PC-3 (cell line): ENCODE measurements around the gene ABCB8. TPM values are rescaled to one million over a fixed set of nuclear protein-coding genes. Genes with fewer than 3 reads are reported as not detected.

Experiments used
- ATAC-seq: fragments of 200-7000 bp; cut with Tn5 transposase; 2 replicates; pipeline ENCODE4 v1.9.1; 2020; ENCODE audit warnings: mild to moderate bottlenecking, moderate library complexity
- BruUV-seq: library from RNA; stranded (reverse); fragments of 400-500 nt; replicated peaks from 2 replicates; lab custom pipeline; 2021; lab: Mats Ljungman, UMichigan
- CTCF ChIA-PET: fragments of 300-600 bp; sonication (Branson Sonifier 250); formaldehyde crosslinking; loops from one replicate; lab custom pipeline; 2022; ENCODE audit warnings: antibody characterized with exemption; lab: Charles Lee
- POLR2A ChIA-PET: fragments of 300-600 bp; sonication (Branson Sonifier 250); formaldehyde crosslinking; loops from one replicate; lab custom pipeline; 2022; ENCODE audit warnings: antibody characterized with exemption; ENCODE audit not compliant: unreplicated experiment; lab: Charles Lee
- DNase-seq: peaks from one replicate; pipeline ENCODE4 v3.0.0-alpha.2; 2015
- H2AFZ ChIP-seq: fragments of 300-600 bp; sonication (generic); 2 replicates; pipeline ENCODE4 v1.6.0; 2016; ENCODE audit warnings: antibody characterized with exemption, low read length
- H3F3A ChIP-seq: fragments of 300-600 bp; sonication (generic); one replicate; pipeline ENCODE4 v1.6.0; 2017; ENCODE audit warnings: antibody characterized with exemption, low read length, control low read depth, mild to moderate bottlenecking; ENCODE audit not compliant: unreplicated experiment
- H3K27ac ChIP-seq: fragments of 300-600 bp; sonication (generic); 2 replicates; pipeline ENCODE4 v1.5.1; 2016; ENCODE audit warnings: mild to moderate bottlenecking, low read length
- H3K27me3 ChIP-seq: fragments of 300-600 bp; sonication (generic); 2 replicates; pipeline ENCODE4 v1.6.1; 2016; ENCODE audit warnings: low read length, mixed read lengths
- H3K36me3 ChIP-seq: fragments of 300-600 bp; sonication (generic); 2 replicates; pipeline ENCODE4 v1.6.1; 2016; ENCODE audit warnings: low read depth, mixed run types, low read length, mixed read lengths
- H3K4me1 ChIP-seq: fragments of 300-600 bp; sonication (generic); 2 replicates; pipeline ENCODE4 v1.5.1; 2016; ENCODE audit warnings: low read length; ENCODE audit not compliant: insufficient read depth
- H3K4me2 ChIP-seq: fragments of 300-600 bp; sonication (generic); 2 replicates; pipeline ENCODE4 v1.6.0; 2016; ENCODE audit warnings: low read length
- H3K4me3 ChIP-seq: fragments of 300-600 bp; sonication (generic); 2 replicates; pipeline ENCODE4 v1.5.1; 2016; ENCODE audit warnings: mild to moderate bottlenecking, low read length, mixed read lengths
- H3K79me2 ChIP-seq: fragments of 300-600 bp; sonication (generic); 2 replicates; pipeline ENCODE4 v1.6.1; 2017; ENCODE audit warnings: low read length, mixed read lengths
- H3K9ac ChIP-seq: fragments of 300-600 bp; sonication (generic); 2 replicates; pipeline ENCODE4 v1.6.0; 2016; ENCODE audit warnings: mild to moderate bottlenecking, low read length
- H3K9me2 ChIP-seq: fragments of 300-600 bp; sonication (generic); replicated peaks from 2 replicates; pipeline ENCODE4 v1.6.1; 2016; ENCODE audit warnings: mixed run types, low read length, mixed read lengths
- H3K9me3 ChIP-seq: fragments of 300-600 bp; sonication (generic); 2 replicates; pipeline ENCODE4 v1.6.1; 2016; ENCODE audit warnings: low read length, mixed read lengths
- H4K20me1 ChIP-seq: fragments of 300-600 bp; sonication (generic); 2 replicates; pipeline ENCODE4 v1.6.1; 2016; ENCODE audit warnings: low read length, mixed read lengths
- CTCF ChIP-seq: fragments of 300-600 bp; sonication (generic); conservative IDR thresholded peaks from 2 replicates; pipeline ENCODE4 v1.5.1; 2017; ENCODE audit warnings: antibody characterized with exemption, low read depth, mild to moderate bottlenecking, low read length
- EZH2 ChIP-seq: fragments of 300-600 bp; sonication (generic); IDR thresholded peaks from one replicate; pipeline ENCODE4 v1.6.1; 2017; ENCODE audit warnings: antibody characterized with exemption, mild to moderate bottlenecking, low read length; ENCODE audit not compliant: unreplicated experiment
- EZH2phosphoT487 ChIP-seq: fragments of 300-600 bp; sonication (generic); IDR thresholded peaks from 2 replicates; pipeline ENCODE4 v1.6.1; 2018; ENCODE audit warnings: mild to moderate bottlenecking, antibody characterized with exemption, low read length, borderline replicate concordance
- intact Hi-C: fragments of 100-400 bp; cut with micrococcal nuclease; formaldehyde crosslinking; loops from 2 replicates; pipeline ENCODE4 v1.9.0; 2023
- total RNA-seq: library from RNA; depleted of rRNA; stranded (reverse); fragments of >200 nt; gene quantifications from 2 replicates; pipeline ENCODE4 v1.2.3, GENCODE V29; 2014

Gene ABCB8
- total RNA-seq, 1 experiment from 2014 or later = 58.4 TPM

DNA sequence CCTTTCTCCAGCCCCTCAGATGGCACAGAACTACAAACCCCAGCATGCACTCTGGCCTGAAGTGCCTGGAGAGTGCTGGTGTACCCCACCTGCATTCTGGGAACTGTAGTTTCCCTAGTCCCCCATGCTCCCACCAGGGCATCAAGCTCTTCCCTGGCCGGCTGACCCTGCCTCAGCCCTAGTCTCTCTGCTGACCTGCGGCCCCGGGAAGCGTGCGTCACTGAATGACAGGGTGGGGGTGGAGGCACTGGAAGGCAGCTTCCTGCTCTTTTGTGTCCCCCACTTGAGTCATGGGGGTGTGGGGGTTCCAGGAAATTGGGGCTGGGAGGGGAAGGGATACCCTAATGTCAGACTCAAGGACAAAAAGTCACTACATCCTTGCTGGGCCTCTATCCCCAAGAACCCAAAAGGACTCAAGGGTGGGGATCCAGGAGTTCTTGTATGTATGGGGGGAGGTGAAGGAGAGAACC is 35.4 kb upstream of the ABCB8 start:
- Histone ChIP-seq H3F3A (no peaks in the 10 kb centered on the region), H3K27ac (no peak overlapping the region), H3K4me3 (no peak overlapping the region), H3K4me2 (no peak overlapping the region), H2AFZ (no peak overlapping the region), H3K4me1 (peaks cover 6% of the 10 kb centered on the region), H3K9me3 (0 out of 2 replicates have a peak, but pooled peaks cover 6% of the 10 kb centered on the region), H3K9ac (no peak overlapping the region), H3K79me2 (no peaks in the 10 kb centered on the region), H3K36me3 (no peaks in the 10 kb centered on the region), H3K27me3 (no peaks in the 10 kb centered on the region), H4K20me1 (no peaks in the 10 kb centered on the region), H3K9me2 (no peaks in the 10 kb centered on the region)
- POLR2A ChIA-PET = no interaction called here
- no peak for TF ChIP-seq EZH2phosphoT487
- TF ChIP-seq CTCF = no peak
- TF ChIP-seq EZH2 = no peak
- CTCF ChIA-PET = no interaction called here
- BruUV-seq = no TSS peak
- intact Hi-C loops = no loop called here
- ATAC-seq (no peak), DNase-seq (no peak)

DNA sequence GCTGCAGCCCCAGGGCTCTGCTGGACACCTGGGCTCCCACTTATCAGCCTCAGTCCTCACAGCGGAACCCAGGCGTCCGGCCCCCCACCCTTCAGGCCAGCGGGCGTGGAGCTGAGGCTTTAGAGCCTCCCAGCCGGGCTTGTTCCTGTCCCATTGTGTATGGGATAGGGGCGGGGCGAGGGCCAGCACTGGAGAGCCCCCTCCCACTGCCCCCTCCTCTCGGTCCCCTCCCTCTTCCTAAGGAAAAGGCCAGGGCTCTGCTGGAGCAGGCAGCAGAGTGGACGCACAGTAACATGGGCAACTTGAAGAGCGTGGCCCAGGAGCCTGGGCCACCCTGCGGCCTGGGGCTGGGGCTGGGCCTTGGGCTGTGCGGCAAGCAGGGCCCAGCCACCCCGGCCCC is 34.7 kb upstream of the ABCB8 start:
- H3F3A ChIP-seq = no peaks in the 10 kb centered on the region
- no peak overlapping the region for H3K9ac ChIP-seq
- no peaks in the 10 kb centered on the region for H3K36me3 ChIP-seq
- H3K9me3 ChIP-seq = 0 out of 2 replicates have a peak, but pooled peaks cover 6% of the 10 kb centered on the region
- H3K27me3 ChIP-seq = no peaks in the 10 kb centered on the region
- no peak overlapping the region for H3K4me2 ChIP-seq
- POLR2A ChIA-PET = no interaction called here
- TF ChIP-seq CTCF (no peak), EZH2 (no peak), EZH2phosphoT487 (no peak)
- DNase-seq (no peak), ATAC-seq (no peak)
- H3K4me1 ChIP-seq = peaks cover 6% of the 10 kb centered on the region
- no TSS peak for BruUV-seq
- no peak overlapping the region for H3K4me3 ChIP-seq
- intact Hi-C loops = no loop called here
- H2AFZ ChIP-seq = no peak overlapping the region
- no peaks in the 10 kb centered on the region for H3K79me2 ChIP-seq
- CTCF ChIA-PET = no interaction called here
- H3K27ac ChIP-seq = no peak overlapping the region
- no peaks in the 10 kb centered on the region for H3K9me2 ChIP-seq
- H4K20me1 ChIP-seq = no peaks in the 10 kb centered on the region

DNA sequence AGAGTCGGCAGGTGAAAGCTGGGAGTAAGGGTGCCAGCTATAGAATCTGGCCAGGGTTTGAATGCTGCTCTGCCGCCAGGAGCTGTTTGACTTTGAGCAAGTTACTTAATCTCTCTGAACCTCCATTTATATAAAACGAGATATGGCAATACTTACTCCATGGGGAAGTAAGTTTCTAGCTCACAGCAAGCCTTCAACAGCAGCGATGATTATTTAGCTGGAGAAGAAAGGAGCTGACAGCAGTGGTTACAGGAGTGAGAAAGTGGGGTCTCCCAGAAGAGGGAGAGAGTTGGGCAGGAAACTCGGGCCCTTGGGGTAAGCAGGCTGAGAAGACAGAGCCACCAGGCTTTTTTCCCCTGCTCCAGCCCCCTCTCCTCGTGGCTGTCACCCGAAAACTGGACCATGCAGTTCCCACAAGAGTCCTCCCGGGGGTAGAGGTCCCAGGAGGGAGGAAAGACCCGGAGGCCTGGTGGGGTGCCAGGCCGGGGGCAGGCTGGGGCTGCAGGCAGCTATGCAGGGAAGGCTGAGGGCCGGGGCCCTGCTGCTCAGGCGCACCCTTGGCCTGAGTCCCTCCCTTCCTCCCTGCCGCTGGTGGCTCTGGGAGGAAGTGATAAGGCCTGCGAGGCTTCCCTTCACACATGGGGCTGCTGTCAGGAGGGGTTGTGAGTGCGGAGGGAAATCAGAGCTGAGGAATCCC is 34.0 kb upstream of the ABCB8 start:
- Histone ChIP-seq H4K20me1 (no peaks in the 10 kb centered on the region), H3K4me3 (no peak overlapping the region), H3K79me2 (no peaks in the 10 kb centered on the region), H3K36me3 (no peaks in the 10 kb centered on the region), H2AFZ (no peak overlapping the region), H3K9ac (no peak overlapping the region), H3F3A (no peaks in the 10 kb centered on the region), H3K27me3 (no peaks in the 10 kb centered on the region), H3K4me1 (peaks cover 6% of the 10 kb centered on the region), H3K27ac (no peak overlapping the region), H3K9me3 (0 out of 2 replicates have a peak, but pooled peaks cover 6% of the 10 kb centered on the region), H3K9me2 (no peaks in the 10 kb centered on the region), H3K4me2 (no peak overlapping the region)
- DNase-seq (no peak), ATAC-seq (no peak)
- ChIA-PET CTCF (no interaction called here), POLR2A (no interaction called here)
- no TSS peak for BruUV-seq
- intact Hi-C loops = no loop called here
- no peak for TF ChIP-seq EZH2
- TF ChIP-seq EZH2phosphoT487 = no peak
- no peak for TF ChIP-seq CTCF
